SIG-M5 treated with dmso at 0.1 percent for 504 hours (cell line): ENCODE data around the gene GALT.

Experiments
- DNase-seq: peaks from one replicate; lab custom pipeline; 2025; ENCODE audit not compliant: unreplicated experiment; lab: John Stamatoyannopoulos, UW

The GALT gene

DNA sequence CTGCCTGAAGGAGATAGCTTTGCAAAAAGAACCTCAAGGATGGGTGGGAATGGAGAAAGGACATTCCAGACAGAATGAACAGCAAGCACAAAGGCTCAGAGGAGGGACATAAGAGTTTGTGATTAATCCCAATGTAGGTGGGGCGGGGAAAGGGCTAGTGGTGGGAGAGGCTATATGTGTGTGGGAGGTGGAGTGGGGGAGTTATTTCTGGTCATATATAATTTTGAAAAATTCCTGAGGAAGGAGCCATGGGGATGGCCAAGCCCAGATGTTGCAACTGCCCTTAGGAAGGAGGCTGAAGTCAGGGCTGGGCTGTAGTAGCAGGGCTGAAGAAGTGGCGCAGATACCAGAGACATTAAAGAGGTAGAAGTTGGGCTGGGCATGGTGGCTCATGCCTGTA is 29.4 kb downstream of the GALT start:
- no peak for DNase-seq

DNA sequence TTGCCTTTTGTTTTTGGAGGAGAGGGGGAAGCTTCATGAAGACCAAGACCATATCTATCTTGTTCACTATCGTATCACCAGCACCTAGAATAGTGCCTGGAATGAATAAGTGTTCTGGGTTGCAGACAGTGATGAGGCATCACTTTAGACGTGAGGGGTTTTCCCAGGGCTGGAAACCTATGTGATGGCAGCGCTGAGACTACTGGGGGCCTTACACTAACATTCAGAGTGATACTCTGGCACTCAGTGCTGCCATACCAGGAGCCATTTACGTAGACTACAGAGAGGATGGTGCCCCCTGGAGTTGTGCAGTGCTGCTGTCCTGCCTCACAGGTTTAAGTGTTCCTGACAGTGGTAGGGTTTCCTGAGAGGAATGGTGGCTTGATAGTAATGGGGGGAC is 37.7 kb downstream of the GALT start:
- no peak for DNase-seq

DNA sequence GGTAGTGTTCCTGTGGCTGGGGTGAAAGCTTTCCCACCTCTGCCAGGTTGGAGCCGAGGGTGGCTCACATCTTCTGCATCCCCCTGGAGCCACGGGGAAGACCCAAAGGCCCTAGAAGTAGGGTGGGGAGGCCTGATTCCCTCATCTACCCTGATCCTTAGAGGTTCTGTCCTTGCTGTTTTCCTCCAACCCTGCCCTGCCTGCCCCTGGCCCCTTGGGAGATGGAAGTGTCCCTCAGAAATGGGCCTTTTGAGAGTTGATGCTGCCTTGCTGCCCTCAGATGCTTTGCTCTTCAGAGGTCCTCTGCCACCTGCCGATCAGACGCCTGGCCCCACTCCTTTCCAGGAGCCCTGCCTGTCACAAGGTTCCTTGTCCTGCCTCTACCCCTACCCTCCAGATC is 38.3 kb downstream of the GALT start:
- DNase-seq = no peak

DNA sequence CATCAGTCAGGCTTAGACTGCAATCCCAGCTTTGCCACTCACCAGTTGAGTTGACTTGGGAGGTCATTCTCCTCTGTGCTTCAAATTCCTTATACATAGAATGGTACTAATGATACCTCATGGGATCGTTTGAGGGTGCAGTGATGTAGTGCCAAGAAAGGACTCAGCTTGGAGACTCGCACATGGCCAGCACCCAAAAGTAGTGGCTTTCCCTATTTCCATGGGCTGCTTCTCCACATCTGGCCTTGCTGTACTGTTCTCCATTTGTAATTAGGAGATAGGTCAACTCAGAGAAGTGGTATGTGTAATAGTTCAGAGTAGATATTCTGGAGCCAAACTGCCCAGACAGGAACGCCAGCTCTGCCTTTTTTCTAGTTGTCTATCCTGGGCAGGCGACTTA is 39.1 kb downstream of the GALT start:
- no peak for DNase-seq

DNA sequence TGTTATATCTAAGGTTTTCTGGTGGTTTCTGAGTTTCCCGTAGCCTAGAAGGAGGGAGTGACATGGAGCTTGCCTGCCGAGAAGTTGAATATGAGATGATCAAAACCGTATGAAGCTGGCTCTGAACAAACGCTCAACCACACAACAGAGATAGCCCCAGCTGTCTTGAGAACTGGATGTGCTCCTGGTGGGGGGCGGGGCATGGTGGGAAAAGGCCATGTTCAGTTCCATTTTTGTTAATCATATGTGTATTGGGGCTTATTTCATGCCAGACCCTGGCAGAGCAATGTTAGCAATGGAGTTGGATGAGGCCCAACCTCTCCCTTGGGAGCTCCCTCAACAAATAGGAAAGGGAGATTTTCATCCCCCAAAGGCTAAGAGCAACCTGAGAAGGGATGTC is 39.8 kb downstream of the GALT start:
- no peak for DNase-seq

DNA sequence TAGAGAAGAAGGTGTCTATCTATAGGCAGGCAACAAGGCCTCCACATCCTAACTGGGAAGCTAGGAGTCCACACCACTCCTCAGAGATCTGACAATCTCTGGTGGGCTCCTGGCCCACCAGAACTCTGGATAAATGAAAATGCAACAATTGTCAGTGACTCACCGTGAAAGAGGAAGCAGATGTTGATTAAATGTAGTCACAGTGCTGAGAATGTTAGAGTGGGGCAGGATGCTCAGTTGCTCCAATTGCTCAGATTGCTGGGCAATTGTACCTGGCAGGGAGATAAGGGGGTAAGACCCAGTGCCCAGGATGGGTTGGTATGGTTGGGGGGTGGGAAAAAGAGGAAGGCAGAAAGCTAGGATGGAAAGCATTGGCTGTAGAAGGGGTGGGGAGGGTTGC is 40.3 kb downstream of the GALT start:
- no peak for DNase-seq

DNA sequence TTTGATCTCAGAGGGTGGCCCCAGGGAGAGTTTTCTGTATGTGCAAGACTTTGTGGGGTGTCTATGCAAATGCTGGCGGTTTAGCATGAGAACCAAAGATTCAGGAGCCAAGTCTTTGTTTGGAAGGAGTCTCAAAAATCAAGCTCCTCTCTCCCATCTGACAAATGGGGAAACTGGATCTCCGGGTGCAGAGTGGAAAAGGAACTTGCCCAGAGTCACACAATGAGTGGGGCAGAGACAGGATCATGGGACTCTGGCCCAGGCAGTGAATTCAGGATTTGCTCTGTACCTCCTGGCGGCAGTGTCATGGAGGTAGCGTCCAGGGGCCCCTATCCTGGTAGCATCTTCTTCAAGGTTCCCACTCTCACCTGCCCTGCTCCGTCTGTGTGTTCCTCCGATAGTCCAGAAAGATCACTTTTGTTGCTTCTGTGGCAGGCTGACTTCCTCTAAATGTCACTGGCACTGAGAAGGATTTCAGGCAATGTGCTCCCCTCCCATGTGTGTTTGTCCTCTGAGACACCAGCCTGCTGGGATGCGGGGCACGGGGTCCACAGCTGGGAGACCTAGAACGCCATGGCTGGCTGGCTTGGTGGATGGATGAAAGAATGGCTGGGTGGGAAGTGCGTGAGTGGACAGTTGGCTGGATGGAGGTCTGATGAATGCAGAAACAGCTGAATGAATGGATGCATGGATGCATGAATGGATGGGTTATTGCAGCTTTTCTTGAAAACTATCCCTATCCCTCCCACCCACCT is 41.0 kb downstream of the GALT start:
- DNase-seq = no peak

DNA sequence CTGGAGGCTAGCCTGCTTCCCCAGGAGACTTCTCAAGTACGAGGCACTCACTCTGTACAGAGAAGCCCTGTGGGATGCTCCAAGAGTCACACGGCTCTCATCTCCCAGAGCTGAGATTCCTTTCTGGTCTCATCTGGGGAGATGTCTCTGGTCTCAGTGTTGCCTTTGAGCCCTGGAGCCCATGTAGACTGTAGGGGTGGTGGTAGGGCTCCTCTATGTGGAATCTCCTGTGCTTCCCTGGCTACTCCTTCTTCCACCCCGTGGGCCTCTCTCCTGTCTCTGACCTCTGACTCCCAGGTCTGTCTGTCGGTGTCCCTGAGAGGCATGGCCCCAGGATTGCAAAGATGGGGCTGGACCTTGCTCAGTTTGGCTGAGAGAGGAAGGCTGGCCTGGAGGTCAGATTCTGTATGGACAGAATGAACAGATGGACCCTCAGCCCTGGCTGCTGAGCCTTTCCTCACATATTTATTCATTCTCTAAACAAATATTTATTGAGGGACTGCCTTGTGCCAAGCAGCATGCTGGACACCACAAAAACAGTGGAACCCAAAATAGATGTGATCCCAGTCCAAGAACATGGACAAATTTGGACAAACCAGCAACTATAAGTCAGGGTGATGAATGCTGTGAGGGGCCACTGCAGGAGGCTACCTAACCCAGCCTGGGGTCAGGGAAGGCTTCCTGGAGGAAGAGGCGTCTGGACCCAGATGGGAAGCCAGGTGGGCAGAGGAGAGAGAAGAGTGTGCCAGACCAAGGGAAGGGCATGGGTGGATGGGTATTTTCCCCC is 42.0 kb downstream of the GALT start:
- DNase-seq = no peak

DNA sequence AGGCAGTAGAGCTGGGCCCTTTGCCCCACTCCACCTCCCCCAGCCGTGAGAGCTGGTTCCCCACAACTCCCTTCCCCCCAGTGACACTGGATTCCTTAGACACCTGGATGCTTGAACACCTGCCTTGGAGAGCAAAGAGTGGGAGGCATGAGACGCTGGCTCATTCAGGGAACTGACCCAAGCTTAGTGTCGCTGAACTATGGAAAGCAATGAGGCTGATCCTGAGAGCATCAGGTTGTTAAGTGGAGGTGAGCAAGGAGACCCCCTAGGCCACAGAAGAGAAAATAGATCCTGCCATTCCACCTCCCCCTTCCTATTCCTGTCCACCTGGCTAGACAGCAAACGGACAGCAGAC is 42.6 kb downstream of the GALT start:
- DNase-seq = no peak

DNA sequence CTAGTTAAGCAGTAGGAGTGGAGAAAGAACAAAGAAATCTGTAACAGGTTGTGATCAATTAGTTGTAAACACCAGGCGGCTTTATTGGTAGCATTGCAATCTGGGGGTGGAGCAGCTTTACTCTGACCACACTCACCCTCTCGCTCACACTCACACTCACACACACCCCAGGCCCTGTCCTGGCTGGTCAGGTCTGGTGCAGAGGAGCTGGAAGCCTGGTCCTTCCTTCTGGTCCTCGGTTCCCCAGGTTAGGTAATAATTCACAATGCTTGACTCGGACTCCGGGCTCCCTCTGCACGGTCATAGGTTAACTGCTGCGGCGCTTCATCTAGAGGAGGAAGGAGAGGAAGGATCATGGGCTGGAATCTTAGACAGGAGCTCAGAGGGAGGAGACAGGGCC is 43.0 kb downstream of the GALT start:
- DNase-seq = no peak

DNA sequence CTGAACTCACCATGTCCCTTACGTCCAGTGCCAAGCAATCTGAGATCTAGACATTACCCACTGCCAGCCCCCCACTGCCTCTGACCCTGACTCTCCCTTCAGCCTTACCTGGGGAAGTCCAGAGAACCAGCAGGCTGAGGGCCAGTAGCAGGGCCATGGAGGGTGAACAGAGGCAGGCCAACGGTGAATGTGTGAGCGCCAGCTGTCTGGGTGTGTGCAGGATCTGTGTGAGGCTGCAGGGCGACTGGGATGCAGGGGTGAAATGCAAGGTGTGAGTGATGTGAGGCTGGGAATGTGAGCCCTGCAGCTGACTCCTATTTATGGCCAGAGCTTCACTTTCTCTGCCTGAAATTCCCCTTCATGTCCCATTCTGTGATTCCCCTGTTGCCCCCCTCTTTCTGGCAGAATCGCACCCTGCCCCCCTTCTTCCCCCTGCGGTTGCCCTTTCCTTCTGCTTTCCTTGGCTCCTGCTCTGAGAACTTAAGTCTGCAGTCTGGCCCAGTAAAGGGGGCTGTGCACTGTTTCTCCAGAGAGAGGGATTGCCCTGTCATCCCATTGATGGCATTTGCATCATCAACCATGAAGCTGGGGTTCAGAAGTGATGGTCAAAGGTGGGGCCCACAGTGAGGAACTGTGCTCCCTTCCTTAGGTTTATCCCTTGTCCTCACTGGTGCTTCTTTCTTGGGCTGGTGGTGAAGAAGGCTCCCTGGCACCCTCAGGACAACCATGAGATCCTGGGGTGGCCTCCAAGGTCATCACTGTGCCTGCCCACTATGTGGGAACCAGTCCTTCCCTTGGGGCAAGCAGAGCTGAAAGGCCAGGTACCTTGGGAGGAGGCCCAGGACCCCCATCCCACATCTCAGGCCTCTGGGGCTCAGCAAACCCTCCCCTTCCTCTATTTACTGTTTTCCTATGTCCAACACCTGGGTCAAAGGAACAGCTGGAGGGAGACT is 44.8 kb downstream of the GALT start, which contains the start of gene CCL19:
Gene CCL19 (minus strand): TSS at position 294 of the 953 bp plus-strand sequence. CDS start 137 bp downstream, at position 157.
- no peak for DNase-seq

DNA sequence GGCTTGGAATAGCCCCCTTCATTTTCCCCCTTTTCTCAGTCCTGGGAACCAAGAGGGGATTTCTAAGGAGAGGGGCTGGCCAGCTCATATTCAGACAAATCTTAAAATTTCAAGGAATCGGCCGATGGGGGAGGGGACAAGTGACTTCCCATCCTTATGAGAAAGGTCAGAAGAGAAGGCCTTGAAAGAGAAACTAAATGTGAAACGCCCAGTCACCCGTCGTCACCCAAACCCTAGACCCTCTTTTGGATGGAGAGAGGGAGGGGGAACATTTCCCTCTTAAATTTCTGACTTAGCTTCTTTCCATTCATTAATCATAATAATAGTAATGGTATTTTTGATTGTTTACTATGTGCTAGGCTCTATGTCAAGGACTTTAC is 45.5 kb downstream of the GALT start:
- no peak for DNase-seq

DNA sequence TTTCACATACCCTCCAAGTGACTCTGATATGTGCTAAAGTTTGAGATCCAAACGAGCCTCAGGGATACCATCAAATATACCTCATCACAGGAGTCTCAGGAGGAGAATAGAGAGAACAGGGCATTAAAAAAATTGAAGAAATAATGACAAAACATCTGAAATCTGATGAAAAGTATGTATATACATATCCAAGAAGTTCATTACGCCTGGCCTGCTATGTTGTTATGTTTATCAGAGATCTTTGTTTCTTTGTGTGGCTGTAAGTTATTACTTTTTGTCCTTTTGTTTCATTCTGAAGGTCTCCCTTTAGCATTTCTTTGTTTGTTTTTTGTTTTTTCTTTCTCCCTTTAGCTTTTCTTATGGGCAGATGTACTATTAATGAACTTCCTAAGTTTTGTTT is 47.1 kb downstream of the GALT start:
- no peak for DNase-seq

DNA sequence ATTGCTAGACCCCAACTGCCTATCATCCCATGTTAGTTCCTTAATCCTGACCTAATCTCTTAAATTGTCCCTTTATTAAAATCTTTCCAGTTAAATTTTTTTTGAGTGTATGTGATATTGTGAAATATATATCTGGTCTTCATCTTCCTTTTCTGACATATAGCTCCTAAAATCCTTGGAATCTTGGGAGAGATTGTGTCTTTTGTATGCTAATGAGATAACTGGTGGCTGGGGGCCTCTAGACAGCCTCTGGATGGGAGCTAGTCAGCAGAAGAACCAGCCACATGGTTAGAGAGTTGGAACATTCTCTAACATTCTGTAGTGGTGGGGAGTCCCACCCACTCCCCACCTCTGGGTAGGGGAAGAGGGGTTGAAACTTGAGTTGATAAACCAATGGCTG is 48.3 kb downstream of the GALT start:
- DNase-seq = no peak
